Neural progenitor cell (in vitro differentiated cells): Measurements from ENCODE around the gene SNX30.

Experiments used
- CTCF ChIP-seq: fragments of 200-600 bp; sonication (generic); IDR thresholded peaks from 2 replicates; pipeline ENCODE4 v1.5.1; 2017; ENCODE audit warnings: antibody characterized with exemption, mild to moderate bottlenecking
- EZH2 ChIP-seq: fragments of 200-600 bp; sonication (generic); IDR thresholded peaks from 2 replicates; pipeline ENCODE4 v1.6.1; 2017; ENCODE audit warnings: antibody characterized with exemption, mild to moderate bottlenecking, moderate library complexity

- TF ChIP-seq EZH2 (no peak), CTCF (no peak)
These were observed 31.7 kb downstream of the SNX30 start for GRCh38 chr9:112782218-112782617.
